WTC11 (cell line): Measurements from ENCODE around the gene KIR3DL1.
"Not testable (repeated sequence)": the region's sequence is repeated elsewhere in the genome, so short reads cannot be mapped to it uniquely, and the experiment has no call there.

Experiments
- CREB1 ChIP-seq: sonication (generic); formaldehyde crosslinking; IDR thresholded peaks from 2 replicates; pipeline ENCODE4 v1.8.0; 2023; ENCODE audit warnings: mild to moderate bottlenecking, missing genetic modification reagents
- ESRRA ChIP-seq: sonication (generic); formaldehyde crosslinking; IDR thresholded peaks from 2 replicates; pipeline ENCODE4 v1.8.1; 2022; ENCODE audit warnings: mild to moderate bottlenecking, missing genetic modification reagents, borderline replicate concordance
- NR1H2 ChIP-seq: sonication (generic); formaldehyde crosslinking; IDR thresholded peaks from 2 replicates; pipeline ENCODE4 v1.9.0; 2021; ENCODE audit warnings: mild to moderate bottlenecking, moderate library complexity, missing genetic modification reagents

DNA sequence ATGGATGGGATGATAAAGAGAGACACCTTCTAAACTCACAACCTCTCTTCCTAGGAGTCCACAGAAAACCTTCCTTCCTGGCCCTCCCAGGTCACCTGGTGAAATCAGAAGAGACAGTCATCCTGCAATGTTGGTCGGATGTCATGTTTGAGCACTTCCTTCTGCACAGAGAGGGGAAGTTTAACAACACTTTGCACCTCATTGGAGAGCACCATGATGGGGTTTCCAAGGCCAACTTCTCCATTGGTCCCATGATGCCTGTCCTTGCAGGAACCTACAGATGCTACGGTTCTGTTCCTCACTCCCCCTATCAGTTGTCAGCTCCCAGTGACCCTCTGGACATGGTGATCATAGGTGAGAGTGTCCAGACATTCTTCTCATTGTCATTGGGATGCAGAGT lies 21.3 kb downstream of the KIR3DL1 start:
- TF ChIP-seq CREB1, ESRRA, NR1H2 (CRISPR knock-in tag): not testable (repeated sequence)
